Suprapubic skin (tissue), 4 donors: Measurements from ENCODE around the gene ARMH3. TPM values are rescaled to one million over a fixed set of nuclear protein-coding genes. Genes with fewer than 3 reads are reported as not detected.

ENCODE experiments used
- DNase-seq, 2 donors: peaks; one replicate each; pipeline ENCODE4 v3.0.0-alpha.2; 2019; ENCODE audit warnings: low spot score in 2 of 2
- H3K27ac ChIP-seq: fragments of 200-600 bp; sonication (generic); one replicate; pipeline ENCODE4 v1.5.1; 2019
- H3K27me3 ChIP-seq: fragments of 200-600 bp; sonication (generic); one replicate; pipeline ENCODE4 v1.5.1; 2019
- H3K36me3 ChIP-seq: fragments of 200-600 bp; sonication (generic); one replicate; pipeline ENCODE4 v1.5.1; 2019
- H3K4me1 ChIP-seq: fragments of 200-600 bp; sonication (generic); one replicate; pipeline ENCODE4 v1.5.1; 2019
- H3K4me3 ChIP-seq: fragments of 200-600 bp; sonication (generic); one replicate; pipeline ENCODE4 v1.5.1; 2019; ENCODE audit warnings: mild to moderate bottlenecking
- H3K9me3 ChIP-seq: fragments of 200-600 bp; sonication (generic); one replicate; pipeline ENCODE4 v1.5.1; 2019
- EP300 ChIP-seq: sonication (generic); formaldehyde crosslinking; IDR thresholded peaks from one replicate; pipeline ENCODE4 v1.6.1; 2017; ENCODE audit warnings: antibody characterized with exemption
- POLR2A ChIP-seq, 2 donors: fragments of 450-650 bp; IDR thresholded peaks; one replicate each; pipeline ENCODE4 v1.6.1; 2017; ENCODE audit warnings: antibody characterized with exemption in 2 of 2, mild to moderate bottlenecking in 2 of 2, moderate library complexity in 2 of 2
- POLR2AphosphoS5 ChIP-seq, 3 donors: sonication (generic); formaldehyde crosslinking; IDR thresholded peaks; one replicate each; pipeline ENCODE4 v1.6.1; 2017; ENCODE audit warnings: antibody characterized with exemption in 3 of 3
- WGBS: methylation state at CpG from one replicate; pipeline ENCODE4 v1.1.5; 2018; 5-methylcytosine and 5-hydroxymethylcytosine counted together
- total RNA-seq, 4 donors: library from RNA; depleted of rRNA; stranded (reverse); fragments of >200 nt; gene quantifications; one replicate each; pipeline ENCODE4 v1.1.0, GENCODE V29; 2016
- TF ChIP-seq, protein P1 (sequence below), 2 donors: fragments of 200-600 bp in 1 of 2; fragments of 450-650 bp in 1 of 2; sonication (generic) in 1 of 2; IDR thresholded peaks; one replicate each; pipeline ENCODE4 v1.5.1; 2016 to 2019; ENCODE audit warnings: antibody characterized with exemption in 2 of 2, mild to moderate bottlenecking in 1 of 2, moderate library complexity in 1 of 2

ARMH3 gene
- total RNA-seq, 4 donors from 2014 or later, result 12.1 to 25.7 (median 20.4) TPM

DNA sequence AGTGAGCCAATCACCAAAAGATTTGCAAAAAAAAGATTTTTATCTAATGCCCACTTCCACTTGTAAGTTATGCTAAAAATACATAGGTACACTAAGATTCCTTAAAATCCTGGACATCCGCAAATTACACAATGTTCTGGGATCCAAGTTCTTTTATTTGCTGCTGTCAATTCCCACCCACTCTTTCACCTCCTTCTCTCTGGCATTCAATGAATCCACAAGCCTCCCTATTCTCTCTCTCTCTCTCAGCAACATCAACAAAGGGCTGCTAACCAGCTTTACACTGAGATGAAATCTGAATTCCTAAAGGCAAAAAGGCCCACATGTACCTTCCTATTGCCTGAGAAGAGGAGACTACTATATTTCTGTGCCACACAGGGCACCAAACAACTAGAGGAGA is 99.9 kb downstream of the ARMH3 start:
- Histone ChIP-seq H3K4me3 (no peak overlapping the region), H3K9me3 (no peaks in the 10 kb centered on the region), H3K4me1 (no peaks in the 10 kb centered on the region), H3K27me3 (no peaks in the 10 kb centered on the region), H3K36me3 (peaks cover 62% of the 10 kb centered on the region), H3K27ac (no peak overlapping the region)
- WGBS, result 95% methylated on average over 1 of the region's 1 CpG
- TF ChIP-seq, protein P1, sequence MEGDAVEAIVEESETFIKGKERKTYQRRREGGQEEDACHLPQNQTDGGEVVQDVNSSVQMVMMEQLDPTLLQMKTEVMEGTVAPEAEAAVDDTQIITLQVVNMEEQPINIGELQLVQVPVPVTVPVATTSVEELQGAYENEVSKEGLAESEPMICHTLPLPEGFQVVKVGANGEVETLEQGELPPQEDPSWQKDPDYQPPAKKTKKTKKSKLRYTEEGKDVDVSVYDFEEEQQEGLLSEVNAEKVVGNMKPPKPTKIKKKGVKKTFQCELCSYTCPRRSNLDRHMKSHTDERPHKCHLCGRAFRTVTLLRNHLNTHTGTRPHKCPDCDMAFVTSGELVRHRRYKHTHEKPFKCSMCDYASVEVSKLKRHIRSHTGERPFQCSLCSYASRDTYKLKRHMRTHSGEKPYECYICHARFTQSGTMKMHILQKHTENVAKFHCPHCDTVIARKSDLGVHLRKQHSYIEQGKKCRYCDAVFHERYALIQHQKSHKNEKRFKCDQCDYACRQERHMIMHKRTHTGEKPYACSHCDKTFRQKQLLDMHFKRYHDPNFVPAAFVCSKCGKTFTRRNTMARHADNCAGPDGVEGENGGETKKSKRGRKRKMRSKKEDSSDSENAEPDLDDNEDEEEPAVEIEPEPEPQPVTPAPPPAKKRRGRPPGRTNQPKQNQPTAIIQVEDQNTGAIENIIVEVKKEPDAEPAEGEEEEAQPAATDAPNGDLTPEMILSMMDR (IDR thresholded peaks at IDR 0.05), result no peak
- TF ChIP-seq EP300, result no peak
- no peak for TF ChIP-seq POLR2AphosphoS5 (IDR thresholded peaks at IDR 0.05)
- DNase-seq, result no peak

DNA sequence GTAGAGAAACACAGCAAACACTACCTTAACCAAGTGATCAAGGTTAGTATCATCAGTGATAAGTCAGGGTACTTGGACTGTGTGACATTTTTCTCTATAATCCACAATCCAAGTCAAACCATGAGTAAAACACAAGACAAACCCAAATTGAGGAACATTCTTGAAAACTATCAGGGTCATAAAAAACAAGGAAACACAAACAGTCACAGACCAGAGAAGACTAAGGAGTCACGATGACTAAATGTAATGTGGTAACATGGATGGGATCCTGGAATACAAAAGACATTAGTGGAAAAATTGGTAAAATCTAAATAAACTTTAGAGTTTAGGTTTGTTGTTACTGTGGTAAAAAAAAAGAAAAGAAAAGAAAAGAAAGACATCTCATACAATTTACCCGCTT is 103.8 kb downstream of the ARMH3 start:
- H3K27me3 ChIP-seq, result no peaks in the 10 kb centered on the region
- H3K9me3 ChIP-seq, result peaks cover 9% of the 10 kb centered on the region
- no peak overlapping the region for H3K4me3 ChIP-seq
- 88% methylated on average over 2 of the region's 2 CpGs for WGBS
- TF ChIP-seq, protein P1 (IDR thresholded peaks at IDR 0.05), result no peak
- TF ChIP-seq POLR2AphosphoS5 (IDR thresholded peaks at IDR 0.05) (no peak), POLR2A (IDR thresholded peaks at IDR 0.05) (no peak), EP300 (no peak)
- H3K36me3 ChIP-seq, result peaks cover 56% of the 10 kb centered on the region
- H3K27ac ChIP-seq, result no peak overlapping the region
- no peaks in the 10 kb centered on the region for H3K4me1 ChIP-seq
- no peak for DNase-seq

DNA sequence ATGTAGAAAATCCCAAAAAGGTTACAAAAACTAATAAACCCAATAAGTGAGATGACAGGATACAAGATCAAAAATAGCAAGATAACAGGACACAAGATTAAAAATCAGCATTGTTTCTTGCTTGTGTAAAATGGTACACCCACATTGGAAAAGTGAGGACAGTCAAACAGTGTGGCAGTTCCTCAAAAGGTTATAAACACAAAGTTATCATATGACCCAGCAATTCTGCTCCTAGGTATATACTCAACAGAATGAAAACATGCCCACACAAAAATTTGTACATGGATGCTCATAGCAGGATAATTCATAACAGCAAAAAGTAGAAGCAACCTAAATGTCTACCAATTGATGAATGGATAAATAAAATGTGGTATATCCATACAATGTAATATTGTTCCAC is 105.8 kb downstream of the ARMH3 start:
- no peak for DNase-seq
- no peaks in the 10 kb centered on the region for H3K4me1 ChIP-seq
- no peaks in the 10 kb centered on the region for H3K27me3 ChIP-seq
- H3K4me3 ChIP-seq, result no peak overlapping the region
- no peak overlapping the region for H3K27ac ChIP-seq
- peaks cover 9% of the 10 kb centered on the region for H3K9me3 ChIP-seq
- TF ChIP-seq, protein P1 (IDR thresholded peaks at IDR 0.05), result no peak
- TF ChIP-seq POLR2AphosphoS5 (IDR thresholded peaks at IDR 0.05), result no peak
- TF ChIP-seq EP300, result no peak
- no peak for TF ChIP-seq POLR2A (IDR thresholded peaks at IDR 0.05)
- peaks cover 37% of the 10 kb centered on the region for H3K36me3 ChIP-seq

DNA sequence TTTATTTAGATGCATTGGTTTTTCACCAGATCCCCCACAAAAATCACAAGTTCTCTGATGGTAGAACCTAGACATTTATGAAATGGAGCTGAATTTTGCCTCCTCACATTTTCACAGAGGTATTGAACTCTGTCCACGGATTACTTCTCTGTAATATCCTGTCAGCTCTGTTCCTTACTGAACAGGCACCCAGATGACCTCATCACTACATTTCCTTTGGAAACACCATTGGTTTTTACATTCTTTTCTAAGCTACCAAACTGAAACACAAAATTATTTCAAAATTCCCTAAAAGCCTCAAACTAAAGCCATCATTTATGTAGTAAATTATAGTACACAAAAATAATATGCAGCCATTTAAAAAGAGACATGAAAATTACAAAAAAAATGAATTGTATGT is 114.1 kb downstream of the ARMH3 start:
- 57% methylated on average over 1 of the region's 1 CpG for WGBS
- H3K4me1 ChIP-seq, result peaks cover 14% of the 10 kb centered on the region
- TF ChIP-seq POLR2AphosphoS5 (IDR thresholded peaks at IDR 0.05), result no peak
- no peak for TF ChIP-seq POLR2A (IDR thresholded peaks at IDR 0.05)
- TF ChIP-seq, protein P1 (IDR thresholded peaks at IDR 0.05), result no peak
- no peak for TF ChIP-seq EP300

DNA sequence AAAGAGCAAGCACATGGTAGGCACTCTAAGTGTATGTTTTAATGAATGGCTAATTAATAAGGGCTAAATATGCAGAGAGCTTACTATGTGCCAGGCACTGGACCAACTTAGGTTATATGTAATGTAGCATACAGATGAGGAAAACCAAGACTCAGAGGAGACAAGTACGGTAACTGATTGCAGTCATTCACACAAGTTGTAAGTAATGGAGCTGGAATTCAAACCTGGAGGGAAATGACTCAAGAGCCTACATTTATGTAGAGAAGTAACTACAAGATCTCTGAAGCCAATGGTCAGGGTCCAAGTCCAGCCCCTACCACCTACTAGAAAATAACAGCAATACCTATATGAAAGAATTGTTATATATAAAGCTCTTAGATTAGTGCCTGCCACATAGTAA is 115.1 kb downstream of the ARMH3 start:
- H3K27me3 ChIP-seq, result no peaks in the 10 kb centered on the region
- 82% methylated on average over 1 of the region's 1 CpG for WGBS
- H3K4me1 ChIP-seq, result peaks cover 14% of the 10 kb centered on the region
- no peak for DNase-seq
- TF ChIP-seq EP300 (no peak), POLR2A (IDR thresholded peaks at IDR 0.05) (no peak), POLR2AphosphoS5 (IDR thresholded peaks at IDR 0.05) (no peak)
- TF ChIP-seq, protein P1 (IDR thresholded peaks at IDR 0.05), result no peak
- H3K4me3 ChIP-seq, result no peak overlapping the region
- H3K27ac ChIP-seq, result no peak overlapping the region
- H3K9me3 ChIP-seq, result no peaks in the 10 kb centered on the region
- H3K36me3 ChIP-seq, result peaks cover 16% of the 10 kb centered on the region

More for the DNA sequence above, 114.1 kb downstream of the ARMH3 start:
- Histone ChIP-seq H3K36me3 (peaks cover 16% of the 10 kb centered on the region), H3K27me3 (no peaks in the 10 kb centered on the region), H3K27ac (no peak overlapping the region), H3K9me3 (no peaks in the 10 kb centered on the region), H3K4me3 (no peak overlapping the region)
- DNase-seq, result no peak
